WTC11 (cell line): ENCODE results near the gene VDR. TPM values are rescaled to one million over a fixed set of nuclear protein-coding genes. Genes with fewer than 3 reads are reported as not detected.

ENCODE experiments used
- ATAC-seq: fragments of 200-7000 bp; cut with Tn5 transposase; 2 replicates; pipeline ENCODE4 v1.10.0; 2021; ENCODE audit warnings: mild to moderate bottlenecking, moderate library complexity
- CTCF ChIA-PET: fragments of 300-600 bp; sonication (Branson Sonifier 250); formaldehyde crosslinking; loops from one replicate; lab custom pipeline; 2021; ENCODE audit warnings: antibody characterized with exemption; lab: Charles Lee
- POLR2A ChIA-PET: fragments of 350-600 bp; sonication (Branson Sonifier 250); formaldehyde crosslinking; loops from one replicate; lab custom pipeline; 2021; ENCODE audit warnings: antibody characterized with exemption; lab: Charles Lee
- DNase-seq: peaks from one replicate; pipeline ENCODE4 v3.0.0; 2021; ENCODE audit warnings: low spot score
- H3K27ac Mint-ChIP-seq: 2 replicates; pipeline ENCODE4 v1.8.0; 2021; ENCODE audit warnings: mixed read lengths
- H3K27me3 Mint-ChIP-seq: 2 replicates; pipeline ENCODE4 v1.8.0; 2021; ENCODE audit warnings: low read depth, mild to moderate bottlenecking, moderate library complexity, mixed read lengths
- H3K36me3 Mint-ChIP-seq: 2 replicates; pipeline ENCODE4 v1.8.0; 2021; ENCODE audit warnings: mixed read lengths
- H3K4me1 Mint-ChIP-seq: 2 replicates; pipeline ENCODE4 v1.8.0; 2022; ENCODE audit warnings: mixed read lengths
- H3K4me3 Mint-ChIP-seq: 2 replicates; pipeline ENCODE4 v1.8.0; 2021; ENCODE audit warnings: mild to moderate bottlenecking, moderate library complexity, mixed read lengths
- H3K9me3 Mint-ChIP-seq: 2 replicates; pipeline ENCODE4 v1.8.0; 2021; ENCODE audit warnings: mixed read lengths
- CREB1 ChIP-seq: sonication (generic); formaldehyde crosslinking; IDR thresholded peaks from 2 replicates; pipeline ENCODE4 v1.8.0; 2023; ENCODE audit warnings: mild to moderate bottlenecking, missing genetic modification reagents
- CTCF ChIP-seq: fragments of 200-600 bp; IDR thresholded peaks from 2 replicates; pipeline ENCODE4 v1.8.0; 2022; ENCODE audit warnings: antibody characterized with exemption
- GABPB1 ChIP-seq: sonication (generic); formaldehyde crosslinking; IDR thresholded peaks from 2 replicates; pipeline ENCODE4 v1.8.1; 2023; ENCODE audit warnings: mild to moderate bottlenecking, missing genetic modification reagents
- IRF2 ChIP-seq: sonication (generic); formaldehyde crosslinking; IDR thresholded peaks from 2 replicates; pipeline ENCODE4 v1.8.0; 2022; ENCODE audit warnings: low read depth, missing genetic modification reagents, borderline replicate concordance
- JAZF1 ChIP-seq: fragments of 250-450 bp; sonication (Bioruptor Pico); IDR thresholded peaks from 2 replicates; pipeline ENCODE4 v1.9.0; 2021; ENCODE audit warnings: moderate library complexity, mild to moderate bottlenecking, inconsistent platforms
- TEAD1 ChIP-seq: sonication (generic); formaldehyde crosslinking; IDR thresholded peaks from 2 replicates; pipeline ENCODE4 v1.8.0; 2022; ENCODE audit warnings: mild to moderate bottlenecking, missing genetic modification reagents
- TP53 ChIP-seq: sonication (generic); formaldehyde crosslinking; IDR thresholded peaks from 2 replicates; pipeline ENCODE4 v1.8.1; 2023; ENCODE audit warnings: mild to moderate bottlenecking, missing genetic modification reagents
- ZBTB43 ChIP-seq: sonication (generic); formaldehyde crosslinking; IDR thresholded peaks from 2 replicates; pipeline ENCODE4 v1.8.1; 2023; ENCODE audit warnings: mild to moderate bottlenecking, missing genetic modification reagents
- ZNF232 ChIP-seq: sonication (generic); formaldehyde crosslinking; IDR thresholded peaks from 2 replicates; pipeline ENCODE4 v1.8.0; 2022; ENCODE audit warnings: mild to moderate bottlenecking, missing genetic modification reagents
- total RNA-seq: library from RNA; stranded (reverse); gene quantifications from 3 replicates; pipeline ENCODE4 v1.2.3, GENCODE V29; 2021
- TF ChIP-seq, protein P1 (sequence below): fragments of 250-450 bp; sonication (Bioruptor Pico); IDR thresholded peaks from 2 replicates; pipeline ENCODE4 v1.9.0; 2021; ENCODE audit warnings: mild to moderate bottlenecking, borderline replicate concordance
- TF ChIP-seq, protein P2 (sequence below): sonication (generic); formaldehyde crosslinking; IDR thresholded peaks from 2 replicates; pipeline ENCODE4 v1.8.0; 2022; ENCODE audit warnings: mild to moderate bottlenecking, missing genetic modification reagents

The VDR gene
- total RNA-seq, 1 experiment from 2014 or later, result 1.3 TPM

DNA sequence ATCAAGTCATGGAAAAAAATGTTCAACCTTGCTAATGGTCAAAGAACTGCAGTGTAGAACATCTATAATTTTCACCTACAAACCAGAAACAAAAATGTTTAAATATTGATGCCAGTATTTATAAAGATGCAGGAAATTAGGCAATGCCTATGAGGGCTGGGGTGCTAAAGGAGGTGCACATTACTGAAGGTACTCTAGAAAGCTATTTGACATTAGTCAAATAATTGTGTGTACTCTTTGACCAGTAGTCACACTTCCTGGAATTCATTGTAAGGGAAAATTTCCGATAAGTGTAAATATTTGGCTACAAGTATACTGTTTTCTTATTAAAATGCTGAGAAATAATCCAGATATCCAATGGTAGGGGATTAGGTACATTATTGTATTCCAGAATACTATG is 48.7 kb downstream of the VDR start (continued):
- TF ChIP-seq, protein P1, sequence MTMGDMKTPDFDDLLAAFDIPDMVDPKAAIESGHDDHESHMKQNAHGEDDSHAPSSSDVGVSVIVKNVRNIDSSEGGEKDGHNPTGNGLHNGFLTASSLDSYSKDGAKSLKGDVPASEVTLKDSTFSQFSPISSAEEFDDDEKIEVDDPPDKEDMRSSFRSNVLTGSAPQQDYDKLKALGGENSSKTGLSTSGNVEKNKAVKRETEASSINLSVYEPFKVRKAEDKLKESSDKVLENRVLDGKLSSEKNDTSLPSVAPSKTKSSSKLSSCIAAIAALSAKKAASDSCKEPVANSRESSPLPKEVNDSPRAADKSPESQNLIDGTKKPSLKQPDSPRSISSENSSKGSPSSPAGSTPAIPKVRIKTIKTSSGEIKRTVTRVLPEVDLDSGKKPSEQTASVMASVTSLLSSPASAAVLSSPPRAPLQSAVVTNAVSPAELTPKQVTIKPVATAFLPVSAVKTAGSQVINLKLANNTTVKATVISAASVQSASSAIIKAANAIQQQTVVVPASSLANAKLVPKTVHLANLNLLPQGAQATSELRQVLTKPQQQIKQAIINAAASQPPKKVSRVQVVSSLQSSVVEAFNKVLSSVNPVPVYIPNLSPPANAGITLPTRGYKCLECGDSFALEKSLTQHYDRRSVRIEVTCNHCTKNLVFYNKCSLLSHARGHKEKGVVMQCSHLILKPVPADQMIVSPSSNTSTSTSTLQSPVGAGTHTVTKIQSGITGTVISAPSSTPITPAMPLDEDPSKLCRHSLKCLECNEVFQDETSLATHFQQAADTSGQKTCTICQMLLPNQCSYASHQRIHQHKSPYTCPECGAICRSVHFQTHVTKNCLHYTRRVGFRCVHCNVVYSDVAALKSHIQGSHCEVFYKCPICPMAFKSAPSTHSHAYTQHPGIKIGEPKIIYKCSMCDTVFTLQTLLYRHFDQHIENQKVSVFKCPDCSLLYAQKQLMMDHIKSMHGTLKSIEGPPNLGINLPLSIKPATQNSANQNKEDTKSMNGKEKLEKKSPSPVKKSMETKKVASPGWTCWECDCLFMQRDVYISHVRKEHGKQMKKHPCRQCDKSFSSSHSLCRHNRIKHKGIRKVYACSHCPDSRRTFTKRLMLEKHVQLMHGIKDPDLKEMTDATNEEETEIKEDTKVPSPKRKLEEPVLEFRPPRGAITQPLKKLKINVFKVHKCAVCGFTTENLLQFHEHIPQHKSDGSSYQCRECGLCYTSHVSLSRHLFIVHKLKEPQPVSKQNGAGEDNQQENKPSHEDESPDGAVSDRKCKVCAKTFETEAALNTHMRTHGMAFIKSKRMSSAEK (CRISPR knock-in tag), result no peak
- no peak for TF ChIP-seq TP53 (CRISPR knock-in tag)
- no peak for TF ChIP-seq IRF2 (CRISPR knock-in tag)
- no peak for TF ChIP-seq ZNF232 (CRISPR knock-in tag)
- no peak for TF ChIP-seq CTCF
- no peak for TF ChIP-seq CREB1

- CTCF ChIA-PET, result interaction anchor here (0.7 to 1.7 kb wide), 11 partner anchors 9 to 302 kb away, joined by 3 to 6 read pairs (median 4); partner anchors contain the start of gene ASB8
- no peak for TF ChIP-seq TEAD1
- Mint-ChIP-seq H3K27me3 (peaks cover 4% of the 10 kb centered on the region), H3K27ac (no peak overlapping the region), H3K36me3 (no peaks in the 10 kb centered on the region), H3K9me3 (no peaks in the 10 kb centered on the region), H3K4me1 (peaks cover 8% of the 10 kb centered on the region), H3K4me3 (no peak overlapping the region)
- no peak for DNase-seq
- ATAC-seq, result no peak; the same call in 1 of the 2 replicates
- POLR2A ChIA-PET, result no interaction called here
Observed at GRCh38 chr12:47855502-47855901, 49.3 kb downstream of the VDR start.

GRCh38 chr12:47854531-47854930 is 50.3 kb downstream of the VDR start:
- ChIA-PET CTCF (no interaction called here), POLR2A (no interaction called here)
- DNase-seq (no peak), ATAC-seq (no peak)
- Mint-ChIP-seq H3K4me1 (peaks cover 12% of the 10 kb centered on the region), H3K9me3 (no peaks in the 10 kb centered on the region), H3K27me3 (peaks cover 4% of the 10 kb centered on the region), H3K4me3 (no peak overlapping the region), H3K27ac (no peak overlapping the region), H3K36me3 (no peaks in the 10 kb centered on the region)
- no peak for TF ChIP-seq JAZF1 (CRISPR knock-in tag)
- TF ChIP-seq, protein P2, sequence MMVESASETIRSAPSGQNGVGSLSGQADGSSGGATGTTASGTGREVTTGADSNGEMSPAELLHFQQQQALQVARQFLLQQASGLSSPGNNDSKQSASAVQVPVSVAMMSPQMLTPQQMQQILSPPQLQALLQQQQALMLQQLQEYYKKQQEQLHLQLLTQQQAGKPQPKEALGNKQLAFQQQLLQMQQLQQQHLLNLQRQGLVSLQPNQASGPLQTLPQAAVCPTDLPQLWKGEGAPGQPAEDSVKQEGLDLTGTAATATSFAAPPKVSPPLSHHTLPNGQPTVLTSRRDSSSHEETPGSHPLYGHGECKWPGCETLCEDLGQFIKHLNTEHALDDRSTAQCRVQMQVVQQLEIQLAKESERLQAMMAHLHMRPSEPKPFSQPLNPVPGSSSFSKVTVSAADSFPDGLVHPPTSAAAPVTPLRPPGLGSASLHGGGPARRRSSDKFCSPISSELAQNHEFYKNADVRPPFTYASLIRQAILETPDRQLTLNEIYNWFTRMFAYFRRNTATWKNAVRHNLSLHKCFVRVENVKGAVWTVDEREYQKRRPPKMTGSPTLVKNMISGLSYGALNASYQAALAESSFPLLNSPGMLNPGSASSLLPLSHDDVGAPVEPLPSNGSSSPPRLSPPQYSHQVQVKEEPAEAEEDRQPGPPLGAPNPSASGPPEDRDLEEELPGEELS (CRISPR knock-in tag), result no peak

GRCh38 chr12:47852096-47852571 is 52.7 kb downstream of the VDR start:
- no peak for DNase-seq
- CTCF ChIA-PET, result interaction anchor here (0.6 to 2.2 kb wide), 3 partner anchors 14 to 97 kb away, joined by 3 to 11 read pairs (median 4); no protein-coding TSS in a partner anchor
- Mint-ChIP-seq H3K4me3 (no peak overlapping the region), H3K9me3 (no peaks in the 10 kb centered on the region), H3K27me3 (no peaks in the 10 kb centered on the region; the same call in 1 of the 2 replicates), H3K27ac (no peak overlapping the region), H3K4me1 (peaks cover 12% of the 10 kb centered on the region), H3K36me3 (no peaks in the 10 kb centered on the region)
- ATAC-seq, result peak; percentile 30; the same call in 1 of the 2 replicates
- TF ChIP-seq GABPB1 (0 out of 2 replicates have a peak, but pooled peaks have one; percentile 53), ZBTB43 (CRISPR knock-in tag) (no peak)
- POLR2A ChIA-PET, result no interaction called here
